Fibroblast of lung (primary cell): ENCODE data around the gene SYT7.

Experiments used
- CTCF ChIP-seq, 2 donors: IDR thresholded peaks in 1 of 2; conservative IDR thresholded peaks in 1 of 2; 1 replicate in 1 of 2; 2 replicates in 1 of 2; pipeline ENCODE4 v1.5.1; 2011 to 2012; ENCODE audit warnings: low read length in 2 of 2, control low read depth in 1 of 2, inconsistent platforms in 1 of 2, low read depth in 1 of 2, mild to moderate bottlenecking in 1 of 2
- EZH2 ChIP-seq: IDR thresholded peaks from 2 replicates; pipeline ENCODE4 v1.5.1; 2012; ENCODE audit warnings: low read length, control low read depth, mild to moderate bottlenecking; ENCODE audit errors: missing control alignments

- TF ChIP-seq CTCF (conservative IDR thresholded peaks at IDR 0.05 in 1 of 2, IDR thresholded peaks at IDR 0.05 in 1 of 2; ENCODE audit: low read depth in 1 of 2, low read length in 2 of 2): no peak
- TF ChIP-seq EZH2: no peak
Observed at GRCh38 chr11:61472868-61473267, 108.0 kb downstream of the SYT7 start.
